Uterus (tissue), 4 donors: ENCODE measurements around the gene LDLRAD4. TPM values are rescaled to one million over a fixed set of nuclear protein-coding genes. Genes with fewer than 3 reads are reported as not detected.

Experiments
- DNase-seq, 2 donors: peaks; one replicate each; pipeline ENCODE4 v3.0.0-alpha.2; 2019 to 2020
- H3K27ac ChIP-seq, 2 donors: fragments of 200-600 bp; sonication (generic); 1 replicate in 1 of 2; 2 replicates in 1 of 2; pipeline ENCODE4 v1.5.1; 2016 to 2018
- H3K27me3 ChIP-seq, 2 donors: fragments of 200-600 bp; sonication (generic); one replicate each; pipeline ENCODE4 v1.5.1; 2018 to 2019; ENCODE audit warnings: control low read depth in 1 of 2
- H3K36me3 ChIP-seq, 2 donors: fragments of 200-600 bp; sonication (generic); one replicate each; pipeline ENCODE4 v1.5.1; 2019; ENCODE audit warnings: control low read depth in 1 of 2
- H3K4me1 ChIP-seq, 2 donors: fragments of 200-600 bp; sonication (generic); one replicate each; pipeline ENCODE4 v1.5.1; 2018 to 2019; ENCODE audit warnings: control low read depth in 1 of 2
- H3K4me3 ChIP-seq, 2 donors: fragments of 200-600 bp; sonication (generic); 1 replicate in 1 of 2; 2 replicates in 1 of 2; pipeline ENCODE4 v1.5.1; 2018 to 2019; ENCODE audit warnings: mild to moderate bottlenecking in 1 of 2
- H3K9me3 ChIP-seq, 2 donors: fragments of 200-600 bp; sonication (generic); one replicate each; pipeline ENCODE4 v1.5.1; 2019; ENCODE audit warnings: control low read depth in 1 of 2
- POLR2A ChIP-seq, 2 donors: fragments of 450-650 bp; IDR thresholded peaks; one replicate each; pipeline ENCODE4 v1.6.1; 2016; ENCODE audit warnings: antibody characterized with exemption in 2 of 2, mild to moderate bottlenecking in 1 of 2, moderate library complexity in 1 of 2
- intact Hi-C: fragments of 100-400 bp; cut with DNase I; formaldehyde crosslinking; loops from one replicate; pipeline ENCODE4 v1.15.1; 2023; ENCODE audit warnings: low total_unique reads
- total RNA-seq, 4 donors: library from RNA; depleted of rRNA in 3 of 4; stranded (reverse); fragments of >200 nt in 3 of 4; gene quantifications; one replicate each; pipeline versions ENCODE4 v1.1.0 to v1.2.4, GENCODE V29; 2014 to 2023
- TF ChIP-seq, protein P1 (sequence below), 4 experiments: fragments of 200-600 bp in 2 of 4; fragments of 450-650 bp in 2 of 4; sonication (generic) in 2 of 4; IDR thresholded peaks; one replicate each; pipeline ENCODE4 v1.5.1; 2016 to 2019; ENCODE audit warnings: antibody characterized with exemption in 4 of 4, mild to moderate bottlenecking in 2 of 4, moderate library complexity in 1 of 4
- donor health status: DM: yes; HTN: yes; CAD: no.

Gene LDLRAD4
- total RNA-seq, 4 donors from 2014 or later = 23.8 to 82.2 (median 39.3) TPM

DNA sequence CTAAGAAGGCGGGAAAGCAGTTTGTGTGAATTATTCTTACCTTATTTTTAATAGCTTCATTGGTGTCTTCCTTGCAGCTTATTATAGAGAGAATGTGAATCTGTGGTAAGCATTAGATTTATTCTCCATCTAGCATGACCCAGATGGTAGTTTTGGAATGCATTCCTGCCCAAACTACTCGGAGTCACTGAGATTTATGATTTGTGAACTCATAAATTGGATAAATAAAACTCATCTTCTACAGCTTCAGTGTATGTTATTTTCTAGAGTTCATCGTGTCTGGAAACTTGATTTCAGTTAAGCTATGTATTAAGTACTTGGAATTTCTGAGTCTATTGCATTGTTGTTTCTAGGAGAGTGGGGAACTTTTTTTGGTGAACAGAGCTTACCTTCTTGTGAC lies 337.3 kb downstream of the LDLRAD4 start:
- DNase-seq = no peak
- Histone ChIP-seq H3K27me3 (no peaks in the 10 kb centered on the region), H3K36me3 (no peaks in the 10 kb centered on the region), H3K4me1 (peaks cover 14% of the 10 kb centered on the region in 2 donors), H3K4me3 (no peak overlapping the region), H3K9me3 (no peaks in the 10 kb centered on the region), H3K27ac (peak overlapping the region; percentile 73 to 80)
- TF ChIP-seq POLR2A (IDR thresholded peaks at IDR 0.05) = no peak
- TF ChIP-seq, protein P1, sequence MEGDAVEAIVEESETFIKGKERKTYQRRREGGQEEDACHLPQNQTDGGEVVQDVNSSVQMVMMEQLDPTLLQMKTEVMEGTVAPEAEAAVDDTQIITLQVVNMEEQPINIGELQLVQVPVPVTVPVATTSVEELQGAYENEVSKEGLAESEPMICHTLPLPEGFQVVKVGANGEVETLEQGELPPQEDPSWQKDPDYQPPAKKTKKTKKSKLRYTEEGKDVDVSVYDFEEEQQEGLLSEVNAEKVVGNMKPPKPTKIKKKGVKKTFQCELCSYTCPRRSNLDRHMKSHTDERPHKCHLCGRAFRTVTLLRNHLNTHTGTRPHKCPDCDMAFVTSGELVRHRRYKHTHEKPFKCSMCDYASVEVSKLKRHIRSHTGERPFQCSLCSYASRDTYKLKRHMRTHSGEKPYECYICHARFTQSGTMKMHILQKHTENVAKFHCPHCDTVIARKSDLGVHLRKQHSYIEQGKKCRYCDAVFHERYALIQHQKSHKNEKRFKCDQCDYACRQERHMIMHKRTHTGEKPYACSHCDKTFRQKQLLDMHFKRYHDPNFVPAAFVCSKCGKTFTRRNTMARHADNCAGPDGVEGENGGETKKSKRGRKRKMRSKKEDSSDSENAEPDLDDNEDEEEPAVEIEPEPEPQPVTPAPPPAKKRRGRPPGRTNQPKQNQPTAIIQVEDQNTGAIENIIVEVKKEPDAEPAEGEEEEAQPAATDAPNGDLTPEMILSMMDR (IDR thresholded peaks at IDR 0.05) = no peak
- intact Hi-C loops = no loop called here

DNA sequence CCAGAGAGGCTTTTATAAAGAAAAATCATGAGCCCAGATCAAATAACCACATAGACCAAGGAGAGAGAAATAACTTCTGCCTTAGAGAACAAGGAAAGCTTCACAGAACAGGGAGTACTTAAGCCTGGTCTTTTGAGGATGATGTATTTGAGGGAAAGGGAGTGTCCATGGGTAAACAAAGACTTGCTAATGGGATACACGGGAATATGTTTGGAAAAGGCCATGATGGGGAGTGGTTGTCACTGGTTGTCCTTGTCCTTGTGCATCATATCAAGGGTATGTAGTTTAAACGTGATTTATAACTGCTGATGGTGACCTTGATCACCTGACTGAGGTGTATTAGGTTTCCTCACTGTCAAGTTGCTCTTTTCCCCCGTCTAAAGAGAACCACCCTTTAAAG lies 337.9 kb downstream of the LDLRAD4 start:
- intact Hi-C loops = no loop called here
- Histone ChIP-seq H3K4me1 (peaks cover 8 to 14% of the 10 kb centered on the region in 2 donors), H3K36me3 (no peaks in the 10 kb centered on the region), H3K9me3 (no peaks in the 10 kb centered on the region), H3K27me3 (no peaks in the 10 kb centered on the region), H3K4me3 (no peak overlapping the region), H3K27ac (peak overlapping the region; percentile 73 to 80)
- DNase-seq = no peak
- TF ChIP-seq, protein P1 (IDR thresholded peaks at IDR 0.05) = no peak
- TF ChIP-seq POLR2A (IDR thresholded peaks at IDR 0.05) = no peak

DNA sequence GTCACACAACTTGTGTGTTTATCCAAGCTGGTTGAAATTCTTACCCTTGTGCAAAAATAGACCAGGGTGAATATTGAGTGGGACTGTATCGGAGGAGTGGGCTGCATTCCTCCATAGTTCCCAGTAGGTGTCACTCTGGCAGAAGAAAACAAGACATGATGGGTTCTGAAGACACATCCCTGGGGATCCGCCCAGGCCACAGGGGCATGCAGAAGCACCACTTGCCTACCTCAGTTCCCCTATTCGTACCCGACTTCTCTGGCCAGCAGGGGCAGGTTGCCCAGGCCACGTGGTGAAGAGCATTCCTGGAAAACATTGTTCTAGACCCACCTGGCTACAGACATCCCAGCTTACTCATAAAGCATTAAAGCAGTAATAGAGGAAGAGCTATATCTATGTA lies 339.6 kb downstream of the LDLRAD4 start:
- TF ChIP-seq, protein P1 (IDR thresholded peaks at IDR 0.05) = peak; percentile 45 to 63 (median 59)
- no peak for TF ChIP-seq POLR2A (IDR thresholded peaks at IDR 0.05)
- intact Hi-C loops = no loop called here
- no peaks in the 10 kb centered on the region for H3K27me3 ChIP-seq
- H3K36me3 ChIP-seq = no peaks in the 10 kb centered on the region
- H3K4me3 ChIP-seq = no peak overlapping the region
- H3K27ac ChIP-seq = peak overlapping the region in 1 of 2 donors; percentile 80
- H3K4me1 ChIP-seq = peaks cover 4 to 9% of the 10 kb centered on the region in 2 donors
- H3K9me3 ChIP-seq = no peaks in the 10 kb centered on the region
- no peak for DNase-seq

DNA sequence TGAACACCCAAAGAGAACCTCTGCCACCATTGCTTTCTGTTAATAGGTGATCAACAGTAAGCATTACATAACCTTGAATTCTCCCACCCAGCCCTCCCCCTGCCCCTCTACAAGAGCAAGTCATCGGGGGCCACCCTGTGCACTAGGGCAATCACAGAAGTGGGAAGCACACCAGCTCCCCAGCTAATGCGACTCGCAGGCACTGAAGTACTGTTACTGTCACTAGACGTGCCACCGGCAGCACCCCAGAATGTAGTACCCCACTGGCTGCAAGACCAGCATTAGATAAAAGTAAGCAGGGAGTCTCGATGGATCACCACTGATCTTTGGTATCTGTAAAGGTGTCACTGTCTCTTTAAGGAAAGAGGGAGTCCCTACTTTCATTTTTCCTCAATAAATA lies 340.2 kb downstream of the LDLRAD4 start:
- TF ChIP-seq, protein P1 (IDR thresholded peaks at IDR 0.05) = no peak
- TF ChIP-seq POLR2A (IDR thresholded peaks at IDR 0.05) = no peak
- Histone ChIP-seq H3K27ac (peak overlapping the region in 1 of 2 donors; percentile 35), H3K4me3 (no peak overlapping the region), H3K27me3 (no peaks in the 10 kb centered on the region), H3K36me3 (no peaks in the 10 kb centered on the region), H3K9me3 (no peaks in the 10 kb centered on the region), H3K4me1 (peaks cover 4 to 9% of the 10 kb centered on the region in 2 donors)
- no peak for DNase-seq
- intact Hi-C loops = no loop called here

DNA sequence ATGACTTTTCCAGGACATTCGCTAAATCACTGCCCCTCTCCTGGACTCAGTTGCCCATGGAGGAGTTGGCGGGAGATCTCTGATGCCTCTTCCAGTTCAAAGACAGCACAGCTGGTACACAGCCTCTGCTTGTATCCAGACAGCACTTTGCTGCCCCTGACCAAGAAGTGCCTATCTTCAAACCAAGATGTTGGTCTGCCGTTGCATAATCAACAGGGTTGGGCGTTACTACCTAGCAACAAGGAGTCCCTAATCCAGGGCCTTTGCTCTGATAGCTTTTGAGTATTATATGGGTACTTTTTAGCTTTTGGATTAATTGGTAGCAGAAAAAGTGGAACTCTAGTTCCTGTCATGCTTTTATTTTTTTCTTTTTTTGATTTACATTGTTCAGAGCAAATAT lies 341.2 kb downstream of the LDLRAD4 start:
- intact Hi-C loops = no loop called here
- TF ChIP-seq POLR2A (IDR thresholded peaks at IDR 0.05) = no peak
- TF ChIP-seq, protein P1 (IDR thresholded peaks at IDR 0.05) = no peak
- Histone ChIP-seq H3K27me3 (no peaks in the 10 kb centered on the region), H3K4me3 (no peak overlapping the region), H3K36me3 (no peaks in the 10 kb centered on the region), H3K9me3 (no peaks in the 10 kb centered on the region), H3K27ac (no peak overlapping the region), H3K4me1 (peaks cover 4 to 9% of the 10 kb centered on the region in 2 donors)
- no peak for DNase-seq
